IPS-11a (cell line): ENCODE data around the gene GSG1L.

Experiments used
- H3K4me3 ChIP-seq: one replicate; pipeline ENCODE4 v1.5.1; 2013; ENCODE audit warnings: low read depth, low read length, control low read depth

GSG1L gene

DNA sequence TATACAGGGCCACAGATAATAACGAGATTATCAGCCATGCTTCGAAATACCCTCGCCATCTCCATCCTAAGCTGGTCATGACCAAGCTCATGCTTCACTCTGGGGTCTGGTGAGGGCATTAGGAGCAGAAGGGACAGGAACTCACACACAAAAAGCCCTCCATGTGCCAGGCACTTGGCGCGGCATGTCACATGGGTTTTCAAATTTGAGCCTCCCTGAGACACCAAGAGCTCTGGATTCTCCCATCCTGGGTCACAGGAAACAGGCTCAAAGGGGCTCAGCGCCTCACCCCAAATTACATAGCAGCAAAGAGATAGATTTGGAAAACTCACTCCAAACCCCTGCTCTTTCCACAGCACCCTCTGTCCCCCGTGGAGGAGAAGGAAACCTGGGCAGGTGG lies 239.5 kb downstream of the GSG1L start:
- no peak overlapping the region for H3K4me3 ChIP-seq

DNA sequence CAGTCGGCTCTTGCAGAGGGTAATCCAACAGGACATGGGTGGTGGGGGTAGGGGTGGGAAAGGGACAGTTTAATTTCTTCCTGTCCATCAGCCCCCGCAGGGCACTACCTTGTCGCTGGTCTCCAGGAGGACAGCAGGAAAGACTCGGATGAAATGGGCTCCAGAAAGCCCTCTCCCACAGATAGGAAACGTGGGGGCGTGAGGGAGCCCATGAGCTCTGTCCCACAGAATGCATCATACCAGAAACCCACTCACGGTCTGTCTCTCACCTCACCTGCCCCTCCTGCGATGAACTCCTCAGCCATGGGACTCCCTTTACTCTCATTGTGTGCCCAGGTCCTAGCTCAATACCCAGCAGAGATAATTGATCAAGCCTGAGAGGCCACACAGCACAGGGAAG lies 240.1 kb downstream of the GSG1L start:
- H3K4me3 ChIP-seq = no peak overlapping the region

DNA sequence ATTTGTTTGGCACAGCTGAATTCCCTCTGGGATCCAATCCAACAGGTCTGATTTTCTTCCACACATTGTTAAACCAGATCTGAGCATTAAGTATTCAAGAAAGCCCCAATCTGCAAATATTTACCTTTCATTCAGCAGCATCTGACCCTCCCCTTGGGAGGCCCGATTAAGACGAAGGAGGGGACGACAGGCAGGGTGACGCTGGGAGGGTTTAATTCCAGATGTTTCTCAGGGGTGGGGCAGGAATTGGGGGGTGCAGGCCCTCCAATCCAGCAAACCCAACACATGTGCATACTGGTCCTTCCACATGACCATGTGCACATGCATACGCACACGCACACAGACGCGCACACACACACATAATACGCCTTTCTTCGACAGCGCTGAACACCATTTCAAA lies 240.5 kb downstream of the GSG1L start:
- no peak overlapping the region for H3K4me3 ChIP-seq

DNA sequence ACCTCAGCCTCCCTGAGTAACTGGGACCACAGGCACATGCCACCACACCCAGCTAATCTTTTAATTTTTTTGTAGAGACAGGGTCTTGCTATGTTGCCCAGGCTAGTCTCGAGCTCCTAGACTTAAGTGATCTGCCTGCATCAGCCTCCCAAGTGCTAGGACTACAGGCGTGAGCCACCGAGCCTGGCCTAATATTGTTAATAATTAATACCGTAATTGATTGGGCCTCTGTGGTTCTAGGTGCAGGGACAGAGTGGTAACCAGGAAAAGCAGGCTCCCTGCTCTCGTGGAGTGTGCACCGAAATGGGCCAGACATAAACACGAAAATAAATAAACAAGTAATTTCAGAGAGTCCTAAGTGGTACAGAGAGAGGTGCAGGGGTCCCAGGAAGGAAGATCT lies 241.0 kb downstream of the GSG1L start:
- H3K4me3 ChIP-seq = no peak overlapping the region

DNA sequence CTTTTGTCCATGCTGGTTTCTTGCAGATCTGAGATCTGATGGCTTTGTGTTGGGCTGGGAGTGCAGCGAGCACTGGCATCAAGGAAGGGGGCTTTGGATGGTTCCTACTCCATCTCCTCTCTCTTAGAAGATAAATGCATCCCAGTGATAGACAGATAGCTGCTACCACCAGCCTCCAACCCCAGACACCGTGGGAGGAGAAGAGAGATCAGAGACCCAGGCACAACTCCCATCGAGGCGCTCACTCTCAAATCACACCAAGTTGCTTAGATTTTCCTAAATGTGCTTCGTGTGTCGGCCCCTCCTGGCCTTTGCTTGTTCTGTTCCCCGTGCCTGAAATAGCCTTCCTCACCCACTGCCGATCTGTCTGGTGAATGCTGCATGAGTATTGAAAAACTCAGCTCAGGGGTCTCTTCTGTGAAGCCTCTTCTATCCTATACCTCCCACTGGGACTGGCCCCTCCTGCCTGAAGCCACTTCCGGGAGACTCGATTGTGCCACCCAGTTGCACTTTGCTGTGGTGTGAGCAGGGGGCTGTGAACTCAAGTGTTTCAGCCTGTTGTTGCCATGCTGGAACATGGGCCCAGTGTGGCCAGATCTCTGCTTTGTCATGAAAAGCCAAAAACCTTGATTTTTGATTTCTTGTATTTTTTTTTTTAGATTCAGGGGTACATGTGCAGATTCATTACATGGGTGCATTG lies 242.7 kb downstream of the GSG1L start:
- no peak overlapping the region for H3K4me3 ChIP-seq

DNA sequence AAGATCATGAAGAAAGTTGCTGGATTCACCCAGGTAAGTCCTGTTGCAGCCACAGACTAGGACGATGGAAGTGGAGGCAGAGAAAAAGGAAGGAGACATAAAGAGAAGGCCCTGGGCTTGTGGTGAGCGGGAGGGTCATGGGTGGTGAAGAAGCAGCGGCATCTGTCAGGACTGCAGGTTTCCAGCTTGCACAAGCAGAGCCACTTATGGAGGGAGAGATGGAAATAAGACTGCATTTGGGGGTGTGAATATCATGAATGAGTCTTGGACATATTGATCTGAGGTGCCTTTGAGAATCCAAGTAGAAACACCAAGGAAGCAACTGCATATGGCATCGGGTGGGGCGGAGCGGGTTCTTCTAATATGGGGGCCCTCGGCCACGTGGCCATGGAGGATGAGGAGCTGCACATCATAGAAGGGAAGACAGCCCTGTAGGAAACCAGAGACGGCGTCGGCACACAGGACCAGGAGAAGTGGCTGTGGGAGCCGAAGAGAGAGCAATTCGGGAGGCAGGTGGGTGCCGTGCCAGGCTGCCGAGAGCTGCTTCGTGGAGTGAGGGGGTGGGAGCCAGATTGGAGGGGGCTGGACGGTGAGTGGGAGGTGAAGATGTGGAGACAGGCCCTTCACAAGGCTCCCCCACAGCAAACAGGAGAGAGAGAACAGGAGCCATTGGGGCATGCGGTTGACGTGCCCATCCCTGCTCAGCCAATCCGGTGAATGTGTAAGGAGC lies 243.5 kb downstream of the GSG1L start:
- H3K4me3 ChIP-seq = no peak overlapping the region

DNA sequence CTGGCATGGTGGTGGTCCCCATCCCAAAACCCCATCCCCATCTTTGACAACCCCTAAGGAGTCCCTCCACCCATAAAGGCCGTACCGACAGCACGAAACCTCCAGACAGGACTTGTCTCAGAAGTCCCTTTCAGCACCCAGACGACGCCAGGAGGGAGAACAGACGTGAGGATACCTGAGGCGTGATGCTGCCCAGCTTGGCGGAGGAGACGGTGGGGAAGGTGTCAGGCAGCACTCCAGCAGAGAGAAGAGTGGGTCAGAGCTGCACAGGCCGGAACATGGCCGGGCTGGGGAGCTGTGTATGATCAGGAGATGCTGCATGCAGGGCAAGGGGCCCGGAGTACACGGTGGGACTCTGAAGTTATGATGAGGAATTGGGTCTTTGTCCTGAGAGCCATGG lies 244.2 kb downstream of the GSG1L start:
- no peak overlapping the region for H3K4me3 ChIP-seq

DNA sequence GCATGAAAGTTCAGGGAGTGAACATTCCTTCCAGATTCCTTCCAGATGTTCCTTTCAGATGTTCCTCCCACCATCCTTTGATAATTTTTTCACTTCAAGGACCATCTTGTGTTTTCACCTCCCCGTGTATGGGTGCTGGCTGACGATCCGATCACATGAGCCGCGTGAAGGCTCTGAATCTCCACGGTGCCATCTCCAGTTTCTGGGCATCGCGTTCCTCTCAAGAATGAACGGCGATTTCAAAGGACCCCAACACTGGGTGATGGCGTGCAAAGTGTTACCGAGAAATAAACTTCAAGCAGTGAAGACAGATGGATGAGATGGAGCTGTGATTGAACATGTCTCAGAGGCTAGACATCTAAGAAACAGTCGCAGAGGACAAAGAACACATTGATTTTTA lies 245.3 kb downstream of the GSG1L start:
- no peak overlapping the region for H3K4me3 ChIP-seq

DNA sequence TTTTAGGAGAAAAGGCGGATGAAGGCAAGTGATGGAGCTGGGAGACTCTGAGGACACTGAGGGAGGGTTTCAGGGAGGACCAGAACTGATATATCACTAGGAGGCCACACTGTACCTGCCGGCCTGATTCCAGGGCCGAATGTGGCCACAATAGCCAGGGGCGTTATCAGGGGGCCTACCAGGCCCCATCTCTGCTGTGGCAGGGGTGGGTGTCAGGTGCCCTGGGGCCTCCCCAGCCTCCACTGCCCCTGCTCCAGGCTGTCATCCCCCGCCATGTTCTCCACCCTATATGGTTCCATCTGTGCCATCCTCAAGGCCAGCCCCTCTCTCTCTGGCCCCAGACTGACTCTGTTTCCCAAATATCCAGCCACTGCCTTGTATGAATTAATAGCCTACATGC lies 246.5 kb downstream of the GSG1L start:
- H3K4me3 ChIP-seq = no peak overlapping the region

DNA sequence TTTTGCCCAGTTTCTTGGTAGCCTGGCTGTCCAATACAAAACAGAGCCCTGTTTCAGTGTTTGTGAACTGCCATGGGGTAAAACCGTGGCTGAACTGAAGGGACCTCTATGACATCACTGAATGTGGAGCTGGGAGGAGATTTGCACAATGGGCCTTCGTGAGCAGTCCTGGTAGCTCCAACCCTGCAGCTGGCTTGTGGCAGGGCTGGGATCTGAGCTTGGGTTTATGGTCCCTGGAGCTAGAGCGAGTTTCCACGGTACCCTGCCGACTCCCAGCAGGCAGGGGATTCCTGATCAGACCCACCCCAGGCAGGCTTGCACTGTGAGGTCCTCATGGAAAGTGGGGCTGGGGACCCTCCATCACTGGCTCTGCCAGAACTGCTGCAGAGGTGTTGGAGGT lies 247.0 kb downstream of the GSG1L start:
- no peak overlapping the region for H3K4me3 ChIP-seq

DNA sequence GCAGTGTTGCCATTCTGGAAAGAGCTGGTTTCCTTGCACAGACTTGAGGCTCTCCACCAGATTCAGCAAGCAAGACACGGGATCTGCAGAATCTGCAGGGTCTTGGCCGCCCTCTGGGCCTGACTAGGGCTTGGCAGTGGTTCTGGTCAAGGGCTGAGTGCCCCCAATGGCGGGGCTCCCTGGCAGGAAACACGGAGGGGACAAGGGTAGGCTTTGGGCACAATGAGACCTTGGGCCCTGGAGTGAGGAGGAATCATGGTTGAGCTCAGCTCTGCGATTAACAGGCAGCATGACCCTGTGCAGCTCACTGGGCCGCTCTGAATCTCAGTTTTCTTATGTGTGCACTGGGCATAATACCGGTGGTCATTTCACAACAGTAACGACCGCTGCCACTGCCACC lies 249.9 kb downstream of the GSG1L start:
- H3K4me3 ChIP-seq = no peak overlapping the region

DNA sequence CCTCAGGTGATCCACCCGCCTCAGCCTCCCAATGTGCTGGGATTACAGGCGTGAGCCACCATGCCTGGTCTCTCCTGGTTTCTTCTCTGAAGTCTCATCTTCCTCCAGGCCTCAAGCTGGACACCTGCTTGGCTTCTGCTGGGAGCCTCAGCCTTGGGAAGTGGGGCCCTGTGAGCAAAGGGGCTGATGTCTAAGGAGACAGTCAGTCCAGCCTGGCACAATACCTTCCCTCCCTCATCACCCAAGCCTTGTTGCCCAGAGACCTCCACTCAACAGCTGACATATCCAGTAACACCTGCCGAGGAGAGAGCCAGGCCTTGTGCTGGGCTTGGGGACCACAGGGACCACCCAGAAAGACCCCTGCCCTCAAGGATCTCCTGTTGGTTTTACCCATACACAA lies 251.6 kb downstream of the GSG1L start:
- H3K4me3 ChIP-seq = no peak overlapping the region

DNA sequence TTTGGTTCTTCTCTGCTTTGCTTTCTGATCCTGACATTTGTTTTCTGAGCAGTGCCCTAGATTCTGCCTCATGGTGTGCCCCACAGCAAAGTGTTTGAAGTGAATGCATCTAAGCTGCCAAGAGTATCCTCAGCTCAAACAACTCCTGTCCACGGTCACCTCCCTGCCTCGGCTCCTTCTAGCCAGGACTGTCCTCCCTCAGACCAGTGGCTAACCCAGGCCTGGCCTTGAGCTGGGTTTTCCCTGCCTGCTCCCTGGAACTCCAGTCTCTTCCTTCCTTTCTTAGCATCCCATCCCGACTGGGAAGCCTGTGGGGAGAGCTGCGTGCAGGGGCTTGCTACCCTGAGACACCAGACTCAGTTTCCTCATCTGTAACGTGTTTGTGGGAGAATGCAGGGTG lies 256.5 kb downstream of the GSG1L start:
- no peak overlapping the region for H3K4me3 ChIP-seq

DNA sequence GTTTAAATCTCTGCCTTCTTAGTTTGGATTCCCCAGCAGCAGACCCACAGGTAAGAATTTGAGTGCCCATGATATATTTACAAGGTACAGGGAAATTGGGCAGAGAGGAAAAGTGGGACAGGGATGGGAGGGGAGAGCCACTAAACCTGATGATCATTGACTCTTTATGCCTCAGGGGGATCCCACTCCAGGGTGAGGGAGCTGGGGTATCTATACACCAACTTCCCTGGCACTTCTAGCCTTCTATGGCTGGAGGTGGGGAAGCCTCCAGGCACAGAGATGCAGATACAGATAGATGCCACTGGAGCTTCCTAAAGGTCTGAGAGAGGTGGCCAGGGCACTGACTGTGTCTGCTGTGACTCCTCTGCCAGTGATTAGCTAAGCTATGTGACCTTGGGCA lies 257.1 kb downstream of the GSG1L start:
- no peak overlapping the region for H3K4me3 ChIP-seq

DNA sequence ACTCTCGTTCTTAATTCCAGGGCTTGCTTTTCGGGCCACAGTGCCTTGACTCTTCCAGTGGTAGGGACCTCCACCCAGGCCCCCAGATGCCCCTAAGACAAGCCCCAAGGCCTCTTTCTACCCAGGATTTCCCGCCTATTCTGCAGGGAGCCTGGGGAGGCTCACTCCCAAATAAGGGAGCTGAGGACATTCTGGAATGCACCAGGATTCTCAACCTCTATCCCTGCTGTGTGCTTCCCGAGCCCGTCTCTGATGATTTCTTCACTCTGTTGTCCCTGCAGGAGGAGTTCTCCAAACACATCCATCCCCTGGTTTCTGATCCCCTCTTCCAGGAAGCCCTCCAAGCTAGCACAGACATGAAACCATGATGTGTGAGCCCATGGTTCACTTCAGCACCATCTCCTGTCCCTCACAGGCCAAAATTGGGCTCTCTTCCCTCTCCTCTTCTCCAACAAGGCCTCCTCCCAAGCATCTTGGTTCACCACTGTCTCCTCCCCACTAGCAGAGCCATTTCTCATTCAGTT lies 257.6 kb downstream of the GSG1L start:
- H3K4me3 ChIP-seq = no peak overlapping the region

DNA sequence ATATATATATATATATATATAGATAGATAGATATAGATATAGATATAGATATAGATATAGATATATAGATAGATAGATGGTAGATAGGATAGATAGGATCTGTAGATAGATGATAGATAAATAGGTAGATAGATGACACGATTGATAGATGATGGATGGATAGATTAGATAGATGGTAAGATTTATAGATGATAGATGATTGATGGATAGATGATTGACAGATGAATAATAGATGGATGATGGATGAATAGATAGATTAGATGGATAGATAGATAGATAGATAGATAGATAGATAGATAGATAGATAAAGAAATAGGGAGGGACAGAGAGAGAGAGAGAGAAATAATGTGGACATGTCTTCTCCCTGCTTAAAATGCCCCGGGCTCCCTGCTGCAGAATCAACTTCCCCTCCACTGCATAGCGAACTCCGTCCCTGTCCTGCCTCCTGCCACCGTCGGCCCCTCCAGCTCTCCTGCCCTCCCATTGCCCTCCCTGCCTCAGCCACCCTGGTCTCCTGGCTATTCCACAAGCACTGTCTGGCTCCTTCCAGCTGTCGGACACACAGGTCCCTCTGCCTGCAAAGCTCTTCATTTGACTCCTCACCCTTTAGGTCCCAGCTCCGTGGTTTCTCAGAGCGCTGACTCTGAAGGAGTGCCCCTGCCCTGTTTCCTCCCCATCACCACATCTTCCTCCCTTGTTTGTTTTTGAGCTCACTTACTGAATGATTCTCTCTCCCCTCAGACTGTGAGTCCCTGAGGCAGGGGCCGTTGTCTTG lies 259.6 kb downstream of the GSG1L start:
- no peak overlapping the region for H3K4me3 ChIP-seq

DNA sequence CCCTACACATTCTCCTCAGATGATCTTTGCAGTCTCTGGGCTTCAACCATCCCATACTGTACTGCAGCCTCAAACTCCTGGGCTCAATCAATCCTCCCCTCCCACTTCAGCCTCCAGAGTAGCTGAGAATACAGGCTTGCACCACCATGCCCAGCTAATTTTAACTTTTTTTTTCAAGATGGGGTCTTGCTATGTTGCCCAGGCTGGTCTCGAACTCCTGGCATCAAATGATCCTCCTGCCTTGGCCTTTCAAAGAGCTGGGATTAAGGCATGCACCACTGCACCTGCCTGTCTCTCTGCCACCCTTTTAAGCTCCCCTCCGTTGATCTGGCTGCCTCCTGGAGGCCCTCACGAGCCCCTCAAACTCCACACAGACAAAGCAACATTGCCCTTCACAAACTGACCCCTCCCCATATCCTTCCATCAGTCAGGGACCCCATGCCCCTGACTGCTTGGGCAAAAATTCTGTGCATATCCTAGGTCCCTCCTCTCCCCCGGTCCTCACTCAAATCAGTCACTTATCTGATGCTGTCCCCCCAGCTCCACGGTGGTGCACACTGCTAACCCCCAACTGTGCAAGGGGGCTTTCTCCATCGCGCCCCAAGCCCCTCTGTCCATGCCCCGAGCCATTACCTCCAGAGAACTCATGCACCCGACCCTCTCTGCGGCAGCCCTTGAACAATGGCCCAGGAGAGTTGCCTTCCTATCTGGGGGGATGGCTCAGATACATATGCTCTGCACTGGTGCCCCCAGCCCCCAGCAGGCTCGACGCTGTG lies 260.7 kb downstream of the GSG1L start:
- H3K4me3 ChIP-seq = no peak overlapping the region

DNA sequence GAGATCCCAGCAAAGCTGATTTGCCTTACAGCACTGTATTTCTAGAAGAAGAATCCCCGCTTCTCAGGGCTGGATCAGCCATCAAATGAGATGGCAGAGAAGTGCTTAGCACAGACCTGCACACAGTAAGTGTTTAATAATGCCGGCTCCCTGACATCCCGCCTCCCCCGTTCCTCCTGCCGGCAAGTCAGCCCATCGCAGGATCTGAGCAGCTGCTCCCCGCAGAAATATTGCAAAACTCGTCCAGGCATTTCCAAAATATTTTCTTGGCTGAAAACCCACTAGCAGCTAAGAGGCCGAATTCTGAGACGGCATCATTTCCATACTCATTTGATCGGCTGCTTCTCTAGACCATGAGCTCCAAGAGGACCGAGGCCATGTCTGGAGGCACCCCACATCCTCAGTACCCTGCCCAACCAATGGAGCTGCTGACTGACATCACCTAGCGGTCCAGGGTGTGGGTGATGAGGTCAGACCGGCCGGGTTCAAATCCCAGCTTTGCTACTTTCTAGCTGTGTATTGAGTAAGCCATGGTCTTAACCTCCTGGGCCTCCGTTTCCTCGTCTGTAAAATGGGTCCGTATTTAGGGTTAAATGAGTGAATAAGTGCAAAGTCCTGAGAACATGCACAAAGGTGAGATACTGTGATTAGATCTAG lies 262.1 kb downstream of the GSG1L start:
- no peak overlapping the region for H3K4me3 ChIP-seq

DNA sequence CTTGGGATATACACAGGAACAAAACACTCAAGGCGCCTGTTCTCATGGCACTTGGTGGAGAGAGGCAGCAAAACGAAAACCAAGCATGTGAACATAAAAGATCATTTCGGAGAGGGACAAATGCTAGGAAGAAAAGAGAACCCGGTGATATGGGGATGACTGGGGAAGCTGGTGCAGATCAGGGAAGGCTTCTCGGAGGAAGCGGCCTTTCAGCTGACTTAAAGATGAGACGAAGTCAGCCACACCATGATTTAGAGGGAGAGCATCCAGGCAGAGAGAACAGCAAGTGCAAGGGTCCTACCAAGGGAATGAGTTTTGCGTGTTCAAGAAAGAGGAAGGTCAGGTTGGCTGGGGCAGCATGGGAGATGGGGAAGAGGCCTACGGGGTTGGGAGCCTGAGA lies 262.7 kb downstream of the GSG1L start:
- no peak overlapping the region for H3K4me3 ChIP-seq

DNA sequence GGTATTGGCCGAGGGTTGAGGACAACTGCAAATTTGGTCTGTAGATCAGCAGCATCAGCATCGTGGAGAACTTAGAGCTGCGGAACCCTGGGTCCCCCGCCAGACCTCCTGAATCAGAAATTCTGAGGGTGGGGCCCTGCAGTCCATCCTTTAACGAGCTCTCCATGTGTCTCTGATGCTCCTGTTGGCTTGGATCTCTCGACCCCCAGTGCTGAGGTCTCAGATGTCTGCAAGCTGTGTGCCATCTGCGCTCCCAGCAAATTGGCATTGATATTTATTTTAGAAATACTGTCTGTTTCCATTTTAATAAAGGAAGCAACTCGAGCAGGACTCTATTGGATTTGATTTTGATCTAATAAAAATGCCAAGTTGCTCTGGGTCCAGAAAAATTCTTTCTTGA lies 263.6 kb downstream of the GSG1L start:
- no peak overlapping the region for H3K4me3 ChIP-seq

DNA sequence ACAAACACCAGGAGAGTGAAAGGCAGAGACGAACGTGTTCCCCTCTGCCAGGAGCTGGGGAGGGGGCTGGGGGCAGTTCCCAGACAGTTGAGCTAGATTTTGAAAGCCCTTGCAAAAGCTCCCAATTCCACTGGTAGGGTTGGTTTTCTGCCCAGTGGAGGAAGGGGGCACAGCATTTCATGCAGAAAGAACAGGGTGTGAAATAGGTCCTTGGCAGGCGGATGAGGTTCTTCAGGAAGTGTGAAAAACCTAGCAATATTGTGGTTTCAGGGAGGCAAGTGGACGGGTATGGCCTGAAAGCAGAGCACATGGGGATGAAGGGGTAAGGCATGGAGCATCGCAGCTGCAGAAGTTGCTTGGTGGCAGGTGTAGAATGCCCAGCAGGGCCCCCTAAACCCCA lies 265.3 kb downstream of the GSG1L start:
- no peak overlapping the region for H3K4me3 ChIP-seq
